K562 (cell line): ENCODE results near the gene LHPP. TPM values are rescaled to one million over a fixed set of nuclear protein-coding genes. Genes with fewer than 3 reads are reported as not detected.

Experiments used
- CREBBP ChIP-seq: IDR thresholded peaks from one replicate; pipeline ENCODE4 v1.6.1; 2012; ENCODE audit warnings: low read depth, mild to moderate bottlenecking, control low read depth, inconsistent platforms, low read length
- NONO ChIP-seq, 2 experiments: fragments of 200-400 bp in 1 of 2; fragments of 450-650 bp in 1 of 2; formaldehyde crosslinking in 1 of 2; IDR thresholded peaks; 2 replicates each; pipeline ENCODE4 v1.6.1; 2017; ENCODE audit warnings: low read depth in 2 of 2, mild to moderate bottlenecking in 2 of 2, moderate library complexity in 2 of 2, low read length in 1 of 2
- ZBTB8A ChIP-seq: fragments of 450-650 bp; IDR thresholded peaks from 2 replicates; pipeline ENCODE4 v1.6.1; 2018; ENCODE audit warnings: mild to moderate bottlenecking, moderate library complexity; ENCODE audit not compliant: partially characterized antibody
- ZKSCAN3 ChIP-seq: fragments of 250-450 bp; sonication (Bioruptor Pico); IDR thresholded peaks from 2 replicates; pipeline ENCODE4 v1.4.0; 2020
- ZNF134 ChIP-seq: fragments of 250-450 bp; sonication (Bioruptor Pico); conservative IDR thresholded peaks from 2 replicates; pipeline ENCODE4 v1.4.0; 2020
- ZNF311 ChIP-seq: fragments of 250-450 bp; sonication (Bioruptor Pico); IDR thresholded peaks from 2 replicates; pipeline ENCODE4 v1.4.0; 2020; ENCODE audit warnings: mild to moderate bottlenecking, moderate library complexity
- polyA plus RNA-seq, 8 experiments: library from polyadenylated mRNA; depleted of rRNA in 4 of 8; stranded (reverse) in 5 of 8; unstranded in 3 of 8; fragments of >200 nt; fragmentation: Nextera tagmentation in 2 of 8; fragmentation: Illumina TruSeq in 1 of 8; extraction: Ambion mirVana in 2 of 8; extraction: Trizol in 1 of 8; gene quantifications; 2 replicates each; pipeline versions ENCODE4 v1.2.1 to v1.2.3, GENCODE V29; 2011 to 2014; ENCODE audit warnings: inconsistent platforms in 1 of 8, missing spikeins in 1 of 8
- total RNA-seq, 7 experiments: library from RNA; depleted of rRNA in 6 of 7; stranded (reverse); fragments of >200 nt in 6 of 7; fragmentation: Illumina TruSeq in 2 of 7; extraction: Trizol in 2 of 7; gene quantifications; 2 replicates each; pipeline versions ENCODE4 v1.2.1 to v1.2.3, GENCODE V29; 2011 to 2021; ENCODE audit warnings: low replicate concordance in 1 of 7
- TF ChIP-seq, protein P1 (sequence below), 2 experiments: fragments of 450-650 bp in 1 of 2; sonication (generic) in 1 of 2; formaldehyde crosslinking in 1 of 2; IDR thresholded peaks; 2 replicates each; pipeline versions ENCODE4 v1.7.1 to v1.9.0; 2016 to 2022; ENCODE audit warnings: inconsistent platforms in 1 of 2, mild to moderate bottlenecking in 1 of 2, missing genetic modification reagents in 1 of 2
- TF ChIP-seq, protein P2 (sequence below): fragments of 250-450 bp; sonication (Bioruptor Pico); IDR thresholded peaks from 2 replicates; pipeline ENCODE4 v1.8.0; 2022; ENCODE audit warnings: inconsistent platforms, mild to moderate bottlenecking, moderate library complexity, borderline replicate concordance
- TF ChIP-seq, protein P3 (sequence below): fragments of 250-450 bp; sonication (Bioruptor Pico); IDR thresholded peaks from 2 replicates; pipeline ENCODE4 v1.8.0; 2022; ENCODE audit warnings: inconsistent platforms
- TF ChIP-seq, protein P4 (sequence below): sonication (generic); formaldehyde crosslinking; IDR thresholded peaks from 2 replicates; pipeline ENCODE4 v1.8.0; 2022; ENCODE audit warnings: missing genetic modification reagents, mild to moderate bottlenecking, borderline replicate concordance

The LHPP gene
- total and polyA plus RNA-seq, 9 of the 15 experiments (the other 6 are each of a cell fraction or from before 2014, with no cell fraction given), result 0.34 to 7.4 (median 3.0) TPM

DNA sequence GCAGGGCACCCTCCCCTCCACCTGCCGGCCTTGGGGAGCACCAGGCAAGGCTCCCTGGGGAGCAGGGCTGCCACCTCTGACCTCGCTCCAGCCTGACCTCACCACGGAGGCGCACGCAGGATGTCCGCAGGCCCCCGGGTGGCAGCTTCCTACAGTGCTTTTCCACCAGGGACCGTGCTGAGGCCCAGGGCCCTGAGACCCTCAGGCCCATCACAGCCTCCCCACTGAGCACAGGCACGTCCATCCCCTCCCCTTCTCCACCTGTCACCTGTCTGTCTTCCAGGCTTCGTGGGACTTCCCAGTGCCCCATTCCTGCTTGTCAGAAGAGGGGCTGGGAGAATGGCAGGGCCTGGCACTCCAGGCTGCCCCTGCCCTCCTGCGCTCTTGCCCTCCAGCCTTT, 90.1 kb downstream of the LHPP start (continued):
- TF ChIP-seq, protein P1, sequence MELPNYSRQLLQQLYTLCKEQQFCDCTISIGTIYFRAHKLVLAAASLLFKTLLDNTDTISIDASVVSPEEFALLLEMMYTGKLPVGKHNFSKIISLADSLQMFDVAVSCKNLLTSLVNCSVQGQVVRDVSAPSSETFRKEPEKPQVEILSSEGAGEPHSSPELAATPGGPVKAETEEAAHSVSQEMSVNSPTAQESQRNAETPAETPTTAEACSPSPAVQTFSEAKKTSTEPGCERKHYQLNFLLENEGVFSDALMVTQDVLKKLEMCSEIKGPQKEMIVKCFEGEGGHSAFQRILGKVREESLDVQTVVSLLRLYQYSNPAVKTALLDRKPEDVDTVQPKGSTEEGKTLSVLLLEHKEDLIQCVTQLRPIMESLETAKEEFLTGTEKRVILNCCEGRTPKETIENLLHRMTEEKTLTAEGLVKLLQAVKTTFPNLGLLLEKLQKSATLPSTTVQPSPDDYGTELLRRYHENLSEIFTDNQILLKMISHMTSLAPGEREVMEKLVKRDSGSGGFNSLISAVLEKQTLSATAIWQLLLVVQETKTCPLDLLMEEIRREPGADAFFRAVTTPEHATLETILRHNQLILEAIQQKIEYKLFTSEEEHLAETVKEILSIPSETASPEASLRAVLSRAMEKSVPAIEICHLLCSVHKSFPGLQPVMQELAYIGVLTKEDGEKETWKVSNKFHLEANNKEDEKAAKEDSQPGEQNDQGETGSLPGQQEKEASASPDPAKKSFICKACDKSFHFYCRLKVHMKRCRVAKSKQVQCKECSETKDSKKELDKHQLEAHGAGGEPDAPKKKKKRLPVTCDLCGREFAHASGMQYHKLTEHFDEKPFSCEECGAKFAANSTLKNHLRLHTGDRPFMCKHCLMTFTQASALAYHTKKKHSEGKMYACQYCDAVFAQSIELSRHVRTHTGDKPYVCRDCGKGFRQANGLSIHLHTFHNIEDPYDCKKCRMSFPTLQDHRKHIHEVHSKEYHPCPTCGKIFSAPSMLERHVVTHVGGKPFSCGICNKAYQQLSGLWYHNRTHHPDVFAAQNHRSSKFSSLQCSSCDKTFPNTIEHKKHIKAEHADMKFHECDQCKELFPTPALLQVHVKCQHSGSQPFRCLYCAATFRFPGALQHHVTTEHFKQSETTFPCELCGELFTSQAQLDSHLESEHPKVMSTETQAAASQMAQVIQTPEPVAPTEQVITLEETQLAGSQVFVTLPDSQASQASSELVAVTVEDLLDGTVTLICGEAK (IDR thresholded peaks at IDR 0.05), result no peak
- TF ChIP-seq, protein P1 (CRISPR knock-in tag; IDR thresholded peaks at IDR 0.05), result no peak
- no peak for TF ChIP-seq ZNF311 (CRISPR knock-in tag)
- TF ChIP-seq, protein P2, sequence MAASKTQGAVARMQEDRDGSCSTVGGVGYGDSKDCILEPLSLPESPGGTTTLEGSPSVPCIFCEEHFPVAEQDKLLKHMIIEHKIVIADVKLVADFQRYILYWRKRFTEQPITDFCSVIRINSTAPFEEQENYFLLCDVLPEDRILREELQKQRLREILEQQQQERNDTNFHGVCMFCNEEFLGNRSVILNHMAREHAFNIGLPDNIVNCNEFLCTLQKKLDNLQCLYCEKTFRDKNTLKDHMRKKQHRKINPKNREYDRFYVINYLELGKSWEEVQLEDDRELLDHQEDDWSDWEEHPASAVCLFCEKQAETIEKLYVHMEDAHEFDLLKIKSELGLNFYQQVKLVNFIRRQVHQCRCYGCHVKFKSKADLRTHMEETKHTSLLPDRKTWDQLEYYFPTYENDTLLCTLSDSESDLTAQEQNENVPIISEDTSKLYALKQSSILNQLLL (CRISPR knock-in tag), result no peak
- no peak for TF ChIP-seq ZNF134 (CRISPR knock-in tag)
- TF ChIP-seq ZBTB8A, result no peak
- TF ChIP-seq, protein P3, sequence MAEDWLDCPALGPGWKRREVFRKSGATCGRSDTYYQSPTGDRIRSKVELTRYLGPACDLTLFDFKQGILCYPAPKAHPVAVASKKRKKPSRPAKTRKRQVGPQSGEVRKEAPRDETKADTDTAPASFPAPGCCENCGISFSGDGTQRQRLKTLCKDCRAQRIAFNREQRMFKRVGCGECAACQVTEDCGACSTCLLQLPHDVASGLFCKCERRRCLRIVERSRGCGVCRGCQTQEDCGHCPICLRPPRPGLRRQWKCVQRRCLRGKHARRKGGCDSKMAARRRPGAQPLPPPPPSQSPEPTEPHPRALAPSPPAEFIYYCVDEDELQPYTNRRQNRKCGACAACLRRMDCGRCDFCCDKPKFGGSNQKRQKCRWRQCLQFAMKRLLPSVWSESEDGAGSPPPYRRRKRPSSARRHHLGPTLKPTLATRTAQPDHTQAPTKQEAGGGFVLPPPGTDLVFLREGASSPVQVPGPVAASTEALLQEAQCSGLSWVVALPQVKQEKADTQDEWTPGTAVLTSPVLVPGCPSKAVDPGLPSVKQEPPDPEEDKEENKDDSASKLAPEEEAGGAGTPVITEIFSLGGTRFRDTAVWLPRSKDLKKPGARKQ (CRISPR knock-in tag), result no peak
- no peak for TF ChIP-seq CREBBP
- no peak for TF ChIP-seq ZKSCAN3 (CRISPR knock-in tag)
- TF ChIP-seq NONO (IDR thresholded peaks at IDR 0.05; ENCODE audit: low read depth in 2 of 2, low read length in 1 of 2), result no peak
- TF ChIP-seq, protein P4, sequence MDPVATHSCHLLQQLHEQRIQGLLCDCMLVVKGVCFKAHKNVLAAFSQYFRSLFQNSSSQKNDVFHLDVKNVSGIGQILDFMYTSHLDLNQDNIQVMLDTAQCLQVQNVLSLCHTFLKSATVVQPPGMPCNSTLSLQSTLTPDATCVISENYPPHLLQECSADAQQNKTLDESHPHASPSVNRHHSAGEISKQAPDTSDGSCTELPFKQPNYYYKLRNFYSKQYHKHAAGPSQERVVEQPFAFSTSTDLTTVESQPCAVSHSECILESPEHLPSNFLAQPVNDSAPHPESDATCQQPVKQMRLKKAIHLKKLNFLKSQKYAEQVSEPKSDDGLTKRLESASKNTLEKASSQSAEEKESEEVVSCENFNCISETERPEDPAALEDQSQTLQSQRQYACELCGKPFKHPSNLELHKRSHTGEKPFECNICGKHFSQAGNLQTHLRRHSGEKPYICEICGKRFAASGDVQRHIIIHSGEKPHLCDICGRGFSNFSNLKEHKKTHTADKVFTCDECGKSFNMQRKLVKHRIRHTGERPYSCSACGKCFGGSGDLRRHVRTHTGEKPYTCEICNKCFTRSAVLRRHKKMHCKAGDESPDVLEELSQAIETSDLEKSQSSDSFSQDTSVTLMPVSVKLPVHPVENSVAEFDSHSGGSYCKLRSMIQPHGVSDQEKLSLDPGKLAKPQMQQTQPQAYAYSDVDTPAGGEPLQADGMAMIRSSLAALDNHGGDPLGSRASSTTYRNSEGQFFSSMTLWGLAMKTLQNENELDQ (CRISPR knock-in tag), result no peak
